Measurements from ENCODE around the gene ADAM17. TPM values are rescaled to one million over a fixed set of nuclear protein-coding genes. Genes with fewer than 3 reads are reported as not detected.

Gene ADAM17
- total and polyA plus RNA-seq, 10 of the 15 experiments (the other 5 are each of a cell fraction or from before 2014, with no cell fraction given), result 2.3 to 18.5 (median 13.4) TPM

DNA sequence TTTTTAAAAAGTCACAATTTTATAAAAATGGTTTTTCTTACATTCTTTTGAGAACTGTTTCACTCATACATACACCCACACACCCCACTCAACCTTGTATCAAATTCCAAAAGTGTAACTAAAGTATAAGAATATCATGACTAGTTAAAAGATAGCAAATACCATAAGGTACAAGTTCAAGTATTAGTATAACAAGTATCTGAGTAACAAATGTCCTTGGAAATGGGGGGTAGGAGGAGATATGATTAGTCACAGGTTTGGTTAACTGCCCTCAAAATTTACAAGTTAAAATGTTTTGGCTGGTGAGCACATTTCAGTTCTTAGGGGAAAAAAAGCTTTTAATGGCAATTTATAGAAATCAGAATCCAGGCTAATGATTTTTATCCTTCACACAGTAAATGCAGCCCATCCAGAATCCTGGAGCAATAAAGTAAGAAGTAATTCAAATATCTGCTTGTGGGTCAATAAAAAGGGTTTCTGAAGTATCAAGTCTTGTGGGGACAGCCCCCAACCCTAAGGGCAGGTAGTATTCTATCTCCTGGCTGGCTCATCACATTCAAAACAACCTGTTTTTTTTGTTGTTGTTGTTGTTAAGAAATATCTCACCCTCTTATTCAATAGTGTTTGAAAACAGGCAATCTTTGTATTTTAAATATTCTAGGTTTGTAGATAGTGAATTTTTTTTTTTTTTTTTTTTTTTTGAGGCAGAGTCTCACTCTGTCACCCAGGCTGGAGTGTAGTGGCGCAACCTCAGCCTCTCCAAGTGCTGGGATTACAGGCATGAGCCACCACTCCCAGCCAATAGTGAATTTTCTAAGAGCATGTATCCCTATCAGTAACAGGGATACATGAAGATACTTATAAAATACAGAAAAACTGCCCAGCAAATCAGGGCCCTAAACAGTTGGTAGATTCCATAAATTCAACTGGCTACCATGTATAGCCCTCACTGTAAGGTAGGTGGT lies 66.8 kb downstream of the ADAM17 start:
- intact Hi-C loops (cut with micrococcal nuclease; ENCODE audit: unreplicated experiment) (no loop called here), in situ Hi-C loops (cut with MboI) (no loop called here)
- no peak overlapping the region for H3K4me2 ChIP-seq (ENCODE audit: control insufficient read depth, insufficient read depth)
- no peak for FAIRE-seq
- TF ChIP-seq WRNIP1 (IDR thresholded peaks at IDR 0.05; ENCODE audit: borderline replicate concordance, low read depth, low read length), result no peak
- no peak for TF ChIP-seq HDAC2 (IDR thresholded peaks at IDR 0.05)
- no peak for TF ChIP-seq BCL3 (IDR thresholded peaks at IDR 0.05; ENCODE audit: borderline replicate concordance, insufficient read depth, low read depth, low read length, poor library complexity, severe bottlenecking)
- H4K20me1 ChIP-seq (ENCODE audit: control insufficient read depth, insufficient read depth), result no peaks in the 10 kb centered on the region
- ChIA-PET POLR2A (interaction anchor here (1.2 kb wide), 1 partner anchor 15 kb away, joined by 3 read pairs; no protein-coding TSS in a partner anchor), SMC1A (ENCODE audit: uncharacterized antibody, unreplicated experiment) (interaction anchor here (0.6 to 0.9 kb wide), 2 partner anchors 22 to 32 kb away, joined by 3 read pairs; no protein-coding TSS in a partner anchor), RAD21 (ENCODE audit: unreplicated experiment) (interaction anchor here (0.6 kb wide), 1 partner anchor 50 kb away, joined by 3 read pairs; no protein-coding TSS in a partner anchor), CTCF (interaction anchor here (0.9 kb wide), 1 partner anchor 9 kb away, joined by 3 read pairs; no protein-coding TSS in a partner anchor)
- no peak overlapping the region for H3K4me3 ChIP-seq
- no peak for DNase-seq (ENCODE audit: low read depth, low spot score)
- no peak overlapping the region for H2AFZ ChIP-seq (ENCODE audit: control insufficient read depth, low read depth, low read length)
- ATAC-seq, result no peak
- peaks cover 29 to 43% of the 10 kb centered on the region in 2 experiments for H3K36me3 ChIP-seq (ENCODE audit: control insufficient read depth in 2 of 2, insufficient read depth in 2 of 2, low read length in 1 of 2)
- no peaks in the 10 kb centered on the region for H3K9me3 ChIP-seq (replicated peaks; ENCODE audit: control insufficient read depth, insufficient read depth, low read length)
- no peak overlapping the region for H3K27ac ChIP-seq (ENCODE audit: control insufficient read depth, insufficient read depth)
- BruUV-seq (replicated peaks), result no TSS peak
- H3K9ac ChIP-seq (ENCODE audit: control insufficient read depth, insufficient read depth, low read length), result no peak overlapping the region
- 100% methylated on average over 1 of the region's 1 CpG for WGBS (ENCODE audit: insufficient coverage, insufficient replicate concordance, low lambda C conversion rate, missing lambda C conversion rate)
- H3K27me3 ChIP-seq (replicated peaks in 1 of 2; ENCODE audit: control insufficient read depth in 2 of 2, insufficient read depth in 2 of 2, low read length in 1 of 2), result no peaks in the 10 kb centered on the region
- no peaks in the 10 kb centered on the region for H3K79me2 ChIP-seq (ENCODE audit: control insufficient read depth, insufficient read depth, low read length)
- H3K4me1 ChIP-seq (ENCODE audit: control insufficient read depth, insufficient read depth, low read length), result no peaks in the 10 kb centered on the region

All from GM12878 (cell line).